ENCODE results near the gene DUOXA1.
"Not testable (repeated sequence)": the region's sequence is repeated elsewhere in the genome, so short reads cannot be mapped to it uniquely, and the experiment has no call there.

DUOXA1 gene

GRCh38 chr15:45087513-45087912 is 42.2 kb downstream of the DUOXA1 start:
- DNase-seq = no peak

GRCh38 chr15:45084163-45084562 is 45.5 kb downstream of the DUOXA1 start:
- no peak for DNase-seq

- DNase-seq = no peak
These were observed 46.5 kb downstream of the DUOXA1 start for GRCh38 chr15:45083223-45083622.

GRCh38 chr15:45082412-45082811 is 47.3 kb downstream of the DUOXA1 start:
- DNase-seq = not testable (repeated sequence)

- not testable (repeated sequence) for DNase-seq
These were observed 49.1 kb downstream of the DUOXA1 start for GRCh38 chr15:45080593-45080992.

- DNase-seq = not testable (repeated sequence)
These were observed 49.9 kb downstream of the DUOXA1 start for GRCh38 chr15:45079628-45080246.

- not testable (repeated sequence) for DNase-seq
These were observed 50.5 kb downstream of the DUOXA1 start for GRCh38 chr15:45079201-45079600.

GRCh38 chr15:45077391-45077790 is 52.3 kb downstream of the DUOXA1 start:
- DNase-seq = not testable (repeated sequence)

- DNase-seq = not testable (repeated sequence)
These were observed 54.0 kb downstream of the DUOXA1 start for GRCh38 chr15:45075440-45076320.

- not testable (repeated sequence) for DNase-seq
These were observed 56.1 kb downstream of the DUOXA1 start for GRCh38 chr15:45073602-45074001.

GRCh38 chr15:45069942-45070360 is 59.7 kb downstream of the DUOXA1 start:
- DNase-seq = not testable (repeated sequence)
